Brain pericyte (primary cell): ENCODE results near the gene GDI2.
"Not testable (repeated sequence)": the region's sequence is repeated elsewhere in the genome, so short reads cannot be mapped to it uniquely, and the experiment has no call there.

Source experiments
- DNase-seq: peaks from one replicate; pipeline ENCODE4 v3.0.0-alpha.2; 2012; ENCODE audit warnings: low read depth, low spot score

Gene GDI2

GRCh38 chr10:5813341-5814109 lies at the start of gene GDI2:
TSS of gene GDI2 (minus strand) at chr10:5813434. CDS start at chr10:5813258, 176 bp downstream.
- peak; percentile 88 for DNase-seq

- DNase-seq, result no peak
Measured at GRCh38 chr10:5862360-5862961, 49.2 kb upstream of the GDI2 start.

- DNase-seq, result no peak
Measured at GRCh38 chr10:5860066-5860465, 46.8 kb upstream of the GDI2 start.

- DNase-seq, result no peak
Measured at GRCh38 chr10:5858811-5859210, 45.6 kb upstream of the GDI2 start.

- no peak for DNase-seq
Measured at GRCh38 chr10:5856701-5857004, 43.4 kb upstream of the GDI2 start.

- DNase-seq, result no peak
Measured at GRCh38 chr10:5855979-5856700, 42.9 kb upstream of the GDI2 start.

- no peak for DNase-seq
Measured at GRCh38 chr10:5854131-5854475, 40.9 kb upstream of the GDI2 start.

- DNase-seq, result not testable (repeated sequence)
Measured at GRCh38 chr10:5846667-5847066, 33.4 kb upstream of the GDI2 start.

- no peak for DNase-seq
Measured at GRCh38 chr10:5844345-5845055, 31.3 kb upstream of the GDI2 start.

- DNase-seq, result no peak
Measured at GRCh38 chr10:5843686-5844344, 30.6 kb upstream of the GDI2 start.

- no peak for DNase-seq
Measured at GRCh38 chr10:5841965-5842364, 28.7 kb upstream of the GDI2 start.

- peak; percentile 29 for DNase-seq
Measured at GRCh38 chr10:5840314-5841307, 27.4 kb upstream of the GDI2 start.

- DNase-seq, result not testable (repeated sequence)
Measured at GRCh38 chr10:5836181-5836580, 22.9 kb upstream of the GDI2 start.

GRCh38 chr10:5835446-5836095 lies 22.3 kb upstream of the GDI2 start:
- DNase-seq, result no peak

GRCh38 chr10:5833814-5834213 lies 20.6 kb upstream of the GDI2 start:
- DNase-seq, result no peak

GRCh38 chr10:5832946-5833345 lies 19.7 kb upstream of the GDI2 start:
- DNase-seq, result no peak

GRCh38 chr10:5831446-5831782 lies 18.2 kb upstream of the GDI2 start:
- no peak for DNase-seq

- DNase-seq, result no peak
Measured at GRCh38 chr10:5830629-5831445, 17.6 kb upstream of the GDI2 start.

GRCh38 chr10:5829267-5829666 lies 16.0 kb upstream of the GDI2 start:
- DNase-seq, result no peak
